ENCODE measurements around the gene KCNJ5.
A peak's percentile ranks its signal among the peaks of the same experiment; 100 is the strongest.

The KCNJ5 gene

DNA sequence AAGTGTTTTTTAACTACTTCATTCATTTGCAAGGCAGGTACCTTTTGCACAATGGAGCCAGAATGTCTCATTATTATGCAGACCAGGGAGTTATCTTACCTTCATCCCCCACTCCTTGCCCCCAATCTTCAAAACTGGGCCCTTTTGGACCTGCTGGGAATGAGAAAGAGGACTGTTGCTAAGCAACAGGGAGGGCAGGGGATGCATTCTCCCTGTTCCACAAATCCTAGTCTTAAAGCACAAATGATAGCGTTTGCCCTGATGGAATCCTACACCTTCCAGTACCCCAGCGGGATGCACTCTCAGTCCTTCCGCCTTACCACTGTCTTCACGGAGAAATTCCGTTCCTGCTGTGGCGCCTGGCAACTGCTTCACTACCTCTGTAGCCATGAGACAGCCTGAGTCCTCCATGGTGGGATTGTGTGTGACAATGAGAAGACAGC lies 20.0 kb upstream of the KCNJ5 start:
- no peak for DNase-seq (ENCODE audit: low spot score)

GRCh38 chr11:128872094-128872493 lies 19.1 kb upstream of the KCNJ5 start:
- no peak for DNase-seq (ENCODE audit: low spot score)

DNA sequence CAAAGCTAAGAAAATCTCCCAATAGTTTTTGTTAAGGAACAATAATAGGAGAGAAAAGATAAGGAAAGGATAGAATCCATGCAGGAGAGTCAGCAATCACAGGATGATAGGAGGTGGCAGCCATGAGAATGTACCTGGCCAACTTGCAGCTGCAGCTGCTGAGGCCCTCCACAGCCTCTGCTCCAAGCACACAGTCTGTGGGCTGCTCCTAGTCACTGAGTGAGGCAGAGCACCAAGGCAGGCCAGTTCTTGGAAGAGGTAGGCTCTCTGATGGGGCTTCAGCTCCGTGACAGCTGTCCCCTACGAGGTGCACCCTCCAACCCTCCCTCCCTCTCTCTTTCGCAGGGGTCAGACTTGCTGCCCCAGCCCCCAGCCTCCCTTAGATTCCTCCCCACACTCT lies 18.6 kb upstream of the KCNJ5 start:
- DNase-seq (ENCODE audit: low spot score) = no peak

DNA sequence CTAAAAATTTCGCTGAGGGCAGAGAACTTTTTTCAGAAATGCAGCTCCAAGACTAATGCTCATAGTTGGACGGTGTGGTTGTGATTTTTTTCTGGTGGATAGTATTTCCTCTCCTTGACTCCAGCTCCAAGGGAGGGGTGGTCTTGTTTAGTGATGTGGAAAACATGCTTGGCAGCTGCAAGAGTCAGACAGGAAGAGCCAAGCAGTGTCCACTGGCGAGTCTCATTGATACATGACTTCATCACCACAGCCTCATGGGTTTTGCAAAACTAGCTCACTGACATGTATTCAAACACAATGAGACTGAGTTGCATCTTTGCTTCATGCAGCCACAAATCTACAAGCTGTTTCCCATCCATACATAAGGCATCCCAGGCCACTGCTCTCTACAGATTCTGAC lies 16.7 kb upstream of the KCNJ5 start:
- DNase-seq (ENCODE audit: low spot score) = no peak

GRCh38 chr11:128876133-128876650 lies 15.0 kb upstream of the KCNJ5 start:
- no peak for DNase-seq (ENCODE audit: low spot score)

- DNase-seq (ENCODE audit: low spot score) = no peak
Observed at GRCh38 chr11:128877726-128878125, 13.4 kb upstream of the KCNJ5 start.

GRCh38 chr11:128878455-128878854 lies 12.7 kb upstream of the KCNJ5 start:
- DNase-seq (ENCODE audit: low spot score) = no peak

GRCh38 chr11:128879817-128880216 lies 11.3 kb upstream of the KCNJ5 start:
- DNase-seq (ENCODE audit: low spot score) = no peak

DNA sequence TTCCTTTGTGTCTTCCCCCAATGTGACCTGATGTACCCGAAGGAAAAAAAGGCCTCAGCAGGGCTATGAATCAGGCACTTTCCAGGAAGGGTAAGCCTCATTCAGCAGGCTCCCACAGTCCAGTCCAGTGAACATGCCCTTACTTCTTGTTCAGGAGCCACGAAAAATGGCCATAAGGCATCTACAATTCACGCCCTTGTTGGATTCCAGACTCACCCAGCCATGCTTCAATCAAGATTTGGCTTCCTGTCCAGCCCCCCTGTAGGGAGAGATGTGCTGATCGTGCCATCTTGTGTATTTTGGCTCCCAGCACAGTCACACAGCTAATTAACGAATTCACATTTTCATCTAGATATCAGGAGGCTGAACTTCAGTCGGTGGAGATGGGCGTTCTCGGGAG lies 9.9 kb upstream of the KCNJ5 start:
- no peak for DNase-seq (ENCODE audit: low spot score)

- DNase-seq (ENCODE audit: low spot score) = no peak
Observed at GRCh38 chr11:128882451-128882850, 8.7 kb upstream of the KCNJ5 start.

GRCh38 chr11:128884054-128884453 lies 7.1 kb upstream of the KCNJ5 start:
- no peak for DNase-seq (ENCODE audit: low spot score)

DNA sequence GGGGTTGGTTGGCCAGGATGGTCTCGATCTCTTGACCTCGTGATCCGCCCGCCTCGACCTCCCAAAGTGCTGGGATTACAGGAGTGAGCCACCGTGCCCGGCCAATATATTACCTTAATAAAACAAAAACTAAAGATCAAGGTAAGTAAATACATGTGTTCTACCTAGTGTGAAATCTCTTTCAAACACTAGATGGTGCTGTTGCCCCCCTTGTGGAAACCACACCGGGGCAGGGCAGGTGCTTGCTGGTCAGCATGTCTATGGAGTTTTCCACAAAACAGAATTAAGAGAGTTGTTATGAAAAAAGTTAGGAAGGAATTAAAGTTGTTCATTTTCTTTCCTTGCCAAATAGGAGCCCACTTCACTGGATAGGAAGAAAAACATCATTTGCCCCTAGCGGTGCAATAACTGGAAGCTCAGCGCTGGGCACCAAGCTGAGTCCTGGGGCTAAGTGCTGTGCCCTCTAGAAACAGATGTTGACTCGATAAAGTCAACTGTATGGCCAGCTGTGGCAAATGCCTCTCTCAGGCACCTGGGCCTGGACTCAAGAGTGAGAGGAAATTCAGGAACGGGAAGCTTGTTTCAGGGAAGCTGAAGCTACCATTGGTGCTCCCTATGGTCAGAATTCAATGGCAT lies 6.3 kb upstream of the KCNJ5 start:
- DNase-seq (ENCODE audit: low spot score) = peak; percentile 77

- DNase-seq (ENCODE audit: low spot score) = no peak
Observed at GRCh38 chr11:128886406-128887124, 4.6 kb upstream of the KCNJ5 start.

DNA sequence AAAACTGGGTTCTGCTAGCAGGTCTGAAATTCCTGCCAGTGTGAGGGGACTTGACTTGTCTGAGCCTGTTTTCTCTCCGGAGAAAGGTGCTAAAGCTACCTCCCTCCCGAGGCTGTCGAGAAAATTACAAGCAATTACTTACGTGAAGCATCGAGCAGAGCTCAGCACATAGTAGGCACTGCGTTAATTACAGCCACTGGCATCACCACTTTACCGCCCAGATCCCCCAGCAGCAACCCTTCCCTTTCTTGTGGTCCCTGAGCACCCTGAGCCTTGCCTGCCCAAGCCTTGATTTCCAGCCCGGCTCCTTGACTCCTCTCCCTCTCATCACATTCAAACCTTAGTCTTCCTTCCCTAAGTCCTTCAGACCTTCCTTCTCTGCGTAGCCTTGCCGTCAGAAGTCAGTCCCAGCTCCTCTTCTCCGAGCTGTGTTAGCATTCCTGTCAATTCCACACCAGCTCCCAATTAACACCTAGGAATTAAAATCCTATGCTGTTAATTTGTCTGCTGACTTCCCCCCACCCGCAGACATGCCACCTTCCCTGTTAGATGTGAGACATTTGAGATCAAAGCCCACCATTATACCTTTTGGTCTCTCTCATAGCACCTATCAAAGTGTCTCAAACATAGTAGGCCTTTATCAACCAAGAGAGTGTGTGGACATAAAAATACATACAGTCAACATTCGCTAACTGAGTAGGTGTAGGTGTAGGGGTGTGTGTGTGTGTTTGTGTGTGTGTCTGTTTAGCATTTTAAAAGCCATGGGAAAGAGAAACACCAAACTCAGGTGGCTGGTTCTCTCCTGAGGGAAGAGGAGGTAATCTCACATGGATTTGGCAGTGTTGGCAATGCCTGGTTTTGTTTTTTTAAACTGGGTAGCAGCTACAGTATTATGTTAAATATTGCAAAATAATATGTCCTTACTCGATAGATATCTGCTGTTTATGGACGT lies 2.8 kb upstream of the KCNJ5 start:
- no peak for DNase-seq (ENCODE audit: low spot score)

DNA sequence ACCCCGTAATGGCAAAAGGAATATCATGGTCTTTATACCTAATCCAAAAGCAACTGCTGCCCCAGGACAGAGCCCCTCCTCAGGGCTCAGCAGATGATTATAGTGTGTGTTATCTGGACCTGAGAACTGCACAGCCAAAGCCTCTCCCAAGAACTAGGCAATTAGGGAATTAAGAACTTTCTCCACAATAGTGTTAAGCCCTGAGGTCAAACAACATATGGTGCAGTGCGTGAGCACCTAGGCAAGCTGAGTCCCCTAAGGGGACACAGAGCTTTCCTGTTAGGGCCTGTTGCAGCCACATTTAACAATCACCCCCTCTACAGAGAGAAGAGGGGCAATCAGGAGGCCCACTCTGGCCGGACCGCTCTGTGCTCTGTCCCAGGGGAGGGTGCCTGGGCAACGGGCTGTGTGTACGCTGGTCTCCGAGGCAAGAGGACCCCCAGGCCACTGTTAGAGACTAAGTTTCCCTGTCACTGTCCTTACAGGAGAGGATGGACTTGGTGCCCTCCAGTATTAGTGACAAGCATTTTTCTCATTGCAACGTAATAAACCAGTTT lies 1.4 kb upstream of the KCNJ5 start:
- no peak for DNase-seq (ENCODE audit: low spot score)

- DNase-seq (ENCODE audit: low spot score) = no peak
Observed at GRCh38 chr11:128890216-128890542, 977 bp upstream of the KCNJ5 start.

GRCh38 chr11:128891913-128892398 lies 800 bp downstream of the KCNJ5 start:
- DNase-seq (ENCODE audit: low spot score) = no peak

- no peak for DNase-seq (ENCODE audit: low spot score)
Observed at GRCh38 chr11:128892866-128893565, 1.9 kb downstream of the KCNJ5 start.

DNA sequence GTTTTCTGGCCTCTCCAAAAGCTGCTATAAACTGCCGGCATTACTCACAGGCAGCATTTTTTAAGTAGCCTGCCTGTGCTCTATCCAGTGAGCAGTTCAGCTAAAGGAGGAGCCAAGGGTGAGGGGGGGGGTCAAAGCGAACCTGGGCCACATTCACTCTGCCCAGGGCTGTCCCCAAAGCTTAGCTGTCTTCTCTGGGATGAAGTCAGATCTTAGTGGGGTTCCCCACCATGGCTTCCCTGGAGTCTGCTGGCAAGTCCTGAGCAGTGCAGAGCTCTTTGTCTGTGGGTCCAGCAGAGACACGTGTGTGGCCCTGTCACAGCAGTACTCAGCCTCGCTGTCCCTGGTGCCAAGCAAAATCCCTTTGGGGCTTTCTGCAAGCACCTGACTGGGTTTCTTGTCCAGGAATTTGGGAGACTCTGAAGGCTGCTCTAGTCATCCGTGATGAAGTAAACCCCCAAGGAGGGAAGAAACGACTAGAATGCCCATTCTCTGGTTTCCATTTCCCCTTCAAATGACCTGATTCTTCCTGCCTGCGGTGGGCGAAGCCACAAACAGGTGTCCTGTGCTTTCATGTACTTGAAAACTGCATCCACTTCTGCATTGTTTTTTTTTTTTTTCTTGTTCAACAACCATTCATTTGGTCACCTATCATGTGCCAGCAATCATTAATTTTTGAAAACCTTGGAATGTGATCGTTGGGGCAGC lies 2.6 kb downstream of the KCNJ5 start:
- no peak for DNase-seq (ENCODE audit: low spot score)

DNA sequence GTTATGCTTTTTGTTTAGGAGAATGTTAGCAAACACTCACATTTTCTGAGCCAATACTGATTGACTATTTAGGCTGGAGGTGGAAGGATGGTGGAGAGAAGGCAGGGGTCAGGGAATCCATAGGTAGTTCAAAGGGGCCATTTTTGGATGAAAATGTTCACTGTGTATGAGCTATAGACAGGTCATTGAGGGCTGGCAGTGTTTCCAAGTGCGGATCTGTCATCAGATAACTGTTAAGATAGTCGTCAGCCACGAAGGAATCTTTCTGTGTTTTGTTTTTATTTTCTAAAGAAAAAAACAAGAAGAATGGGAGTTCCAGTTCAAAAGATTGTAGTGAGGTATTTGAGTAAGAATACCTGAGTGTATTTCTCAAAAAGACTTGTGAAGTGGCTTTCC lies 3.1 kb downstream of the KCNJ5 start:
- DNase-seq (ENCODE audit: low spot score) = no peak

GRCh38 chr11:128894685-128895084 lies 3.5 kb downstream of the KCNJ5 start:
- no peak for DNase-seq (ENCODE audit: low spot score)
